GM12878 (cell line): ENCODE measurements around the gene KCNJ10. TPM values are rescaled to one million over a fixed set of nuclear protein-coding genes. Genes with fewer than 3 reads are reported as not detected.
"Not testable (repeated sequence)": the region's sequence is repeated elsewhere in the genome, so short reads cannot be mapped to it uniquely, and the experiment has no call there.

Experiments
- ATAC-seq: fragments of 200-7000 bp; cut with Tn5 transposase; 3 replicates; pipeline ENCODE4 v1.9.1; 2020; ENCODE audit warnings: mild to moderate bottlenecking, moderate library complexity
- BruUV-seq: library from RNA; stranded (reverse); fragments of 400-500 nt; replicated peaks from 2 replicates; lab custom pipeline; 2021; lab: Mats Ljungman, UMichigan
- CTCF ChIA-PET: fragments of 300-600 bp; sonication (Branson Sonifier 250); formaldehyde crosslinking; extraction: SDS; loops from one replicate; lab custom pipeline; 2021; ENCODE audit warnings: inconsistent platforms; lab: Yijun Ruan, JAX
- POLR2A ChIA-PET: fragments of 350-600 bp; formaldehyde crosslinking; extraction: SDS; loops from one replicate; lab custom pipeline; 2021; ENCODE audit warnings: inconsistent platforms; lab: Charles Lee
- RAD21 ChIA-PET: fragments of 300-600 bp; sonication (Branson Sonifier 250); formaldehyde crosslinking; loops from one replicate; lab custom pipeline; 2023; ENCODE audit warnings: antibody characterized with exemption; ENCODE audit not compliant: unreplicated experiment; lab: Charles Lee
- SMC1A ChIA-PET: fragments of 300-600 bp; sonication (Branson Sonifier 250); formaldehyde crosslinking; loops from one replicate; lab custom pipeline; 2023; ENCODE audit not compliant: unreplicated experiment, uncharacterized antibody; lab: Charles Lee
- DNase-seq: peaks from one replicate; pipeline ENCODE4 v3.0.0-alpha.2; 2011; ENCODE audit warnings: low read depth, low spot score
- FAIRE-seq: peaks from 3 replicates; lab custom pipeline; 2011; peaks lifted over from hg19 to GRCh38; lab: Jason Lieb, UNC
- H2AFZ ChIP-seq: 2 replicates; pipeline ENCODE4 v1.6.0; 2011; ENCODE audit warnings: low read depth, low read length, control low read depth; ENCODE audit not compliant: control insufficient read depth
- H3K27ac ChIP-seq: 2 replicates; pipeline ENCODE4 v1.5.1; 2011; ENCODE audit warnings: control low read depth; ENCODE audit not compliant: control insufficient read depth, insufficient read depth
- H3K27me3 ChIP-seq, 2 experiments: replicated peaks in 1 of 2; 2 replicates each; pipeline versions ENCODE4 v1.6.0 to v1.6.1; 2011; ENCODE audit warnings: low read length in 1 of 2; ENCODE audit not compliant: control insufficient read depth in 2 of 2, insufficient read depth in 2 of 2
- H3K36me3 ChIP-seq, 2 experiments: 2 replicates each; pipeline ENCODE4 v1.5.1; 2011; ENCODE audit warnings: low read length in 1 of 2; ENCODE audit not compliant: control insufficient read depth in 2 of 2, insufficient read depth in 2 of 2
- H3K4me1 ChIP-seq: 2 replicates; pipeline ENCODE4 v1.6.1; 2011; ENCODE audit warnings: mild to moderate bottlenecking, low read length, moderate library complexity, mixed read lengths; ENCODE audit not compliant: control insufficient read depth, insufficient read depth
- H3K4me2 ChIP-seq: 2 replicates; pipeline ENCODE4 v1.6.0; 2011; ENCODE audit warnings: control low read depth; ENCODE audit not compliant: control insufficient read depth, insufficient read depth
- H3K4me3 ChIP-seq: fragments of 200-600 bp; sonication (generic); 2 replicates; pipeline ENCODE4 v1.5.1; 2016
- H3K79me2 ChIP-seq: 2 replicates; pipeline ENCODE4 v1.6.0; 2011; ENCODE audit warnings: low read length; ENCODE audit not compliant: control insufficient read depth, insufficient read depth
- H3K9ac ChIP-seq: 2 replicates; pipeline ENCODE4 v1.8.0; 2011; ENCODE audit warnings: low read length, control low read depth, mixed read lengths; ENCODE audit not compliant: control insufficient read depth, insufficient read depth
- H3K9me3 ChIP-seq: replicated peaks from 3 replicates; pipeline ENCODE4 v1.5.1; 2011; ENCODE audit warnings: mild to moderate bottlenecking, low read length; ENCODE audit not compliant: control insufficient read depth, insufficient read depth
- H4K20me1 ChIP-seq: 2 replicates; pipeline ENCODE4 v1.6.0; 2011; ENCODE audit not compliant: control insufficient read depth, insufficient read depth
- ATF7 ChIP-seq: fragments of 450-650 bp; IDR thresholded peaks from 2 replicates; pipeline ENCODE4 v1.6.1; 2016; ENCODE audit warnings: low read depth, mild to moderate bottlenecking
- CUX1 ChIP-seq: IDR thresholded peaks from 2 replicates; pipeline ENCODE4 v1.6.1; 2012; ENCODE audit warnings: improper control_type of control experiment, low read depth, low read length; ENCODE audit not compliant: insufficient replicate concordance
- MTA3 ChIP-seq: IDR thresholded peaks from 2 replicates; pipeline ENCODE4 v1.6.1; 2012; ENCODE audit warnings: low read length, inconsistent platforms, borderline replicate concordance
- SIN3A ChIP-seq: IDR thresholded peaks from 2 replicates; pipeline ENCODE4 v1.6.1; 2012; ENCODE audit warnings: low read depth, low read length, improper control_type of control experiment
- SREBF2 ChIP-seq: IDR thresholded peaks from 2 replicates; pipeline ENCODE4 v1.6.1; 2012; ENCODE audit warnings: mild to moderate bottlenecking, low read length
- WGBS: methylation state at CpG from one replicate; pipeline ENCODE4 v1.1.6; 2016; ENCODE audit warnings: low lambda C conversion rate; ENCODE audit not compliant: insufficient replicate concordance, insufficient coverage; ENCODE audit errors: missing lambda C conversion rate; 5-methylcytosine and 5-hydroxymethylcytosine counted together
- in situ Hi-C: fragments of 300-500 bp; cut with MboI; formaldehyde crosslinking; loops from 9 replicates; pipeline ENCODE4 v1.14.3; 2018; ENCODE audit warnings: mixed read lengths
- intact Hi-C: fragments of 100-400 bp; cut with micrococcal nuclease; formaldehyde crosslinking; loops from one replicate; pipeline ENCODE4 v1.14.2; 2022; ENCODE audit not compliant: unreplicated experiment
- polyA plus RNA-seq, 11 experiments: library from polyadenylated mRNA; depleted of rRNA in 4 of 11; unstranded in 6 of 11; stranded (reverse) in 5 of 11; fragments of >200 nt; fragmentation: Nextera tagmentation in 4 of 11; fragmentation: Illumina TruSeq in 1 of 11; extraction: Ambion mirVana in 4 of 11; extraction: Trizol in 1 of 11; gene quantifications; 1 replicate in 1 of 11; 2 replicates in 10 of 11; pipeline versions ENCODE4 v1.2.1 to v1.2.3, GENCODE V29; 2011 to 2016; ENCODE audit warnings: inconsistent platforms in 2 of 11, missing spikeins in 2 of 11, low read depth in 1 of 11
- total RNA-seq, 4 experiments: library from RNA; depleted of rRNA in 3 of 4; stranded (reverse); fragments of >200 nt in 3 of 4; fragmentation: Illumina TruSeq in 1 of 4; extraction: Trizol in 1 of 4; gene quantifications; 2 replicates each; pipeline versions ENCODE4 v1.2.1 to v1.2.3, GENCODE V29; 2013 to 2021

The KCNJ10 gene
- total and polyA plus RNA-seq, 10 of the 15 experiments (the other 5 are each of a cell fraction or from before 2014, with no cell fraction given): 0.01 to 0.29 (median 0.09) TPM; not detected in 2

- no peak for DNase-seq
- CTCF ChIA-PET: no interaction called here
- no peaks in the 10 kb centered on the region for H3K36me3 ChIP-seq
- H3K4me3 ChIP-seq: no peak overlapping the region
- no peak for FAIRE-seq
- TF ChIP-seq ATF7 (no peak), MTA3 (no peak), SIN3A (no peak), SREBF2 (no peak), CUX1 (no peak)
- TF ChIP-seq, all 136 proteins: peak for 0
- Histone ChIP-seq H2AFZ (no peak overlapping the region), H3K27ac (no peak overlapping the region), H3K4me1 (no peaks in the 10 kb centered on the region), H3K9me3 (no peaks in the 10 kb centered on the region), H3K79me2 (no peaks in the 10 kb centered on the region), H3K4me2 (no peak overlapping the region), H4K20me1 (0 out of 2 replicates have a peak, but pooled peaks cover 3% of the 10 kb centered on the region), H3K27me3 (peaks cover 0 to 2% of the 10 kb centered on the region in 2 experiments; a peak in 2 of 4 replicates), H3K9ac (no peak overlapping the region)
- BruUV-seq: no TSS peak
- WGBS: 54% methylated on average over 12 of the region's 12 CpGs
- RAD21 ChIA-PET: no interaction called here
- in situ Hi-C loops: no loop called here
- POLR2A ChIA-PET: no interaction called here
- ATAC-seq: no peak
- SMC1A ChIA-PET: interaction anchor here (0.6 kb wide), 1 partner anchor 140 kb away, joined by 3 read pairs; no protein-coding TSS in a partner anchor
- intact Hi-C loops: no loop called here
Measured at GRCh38 chr1:160112357-160112756, 42.4 kb upstream of the KCNJ10 start.

- H2AFZ ChIP-seq, H4K20me1 ChIP-seq, DNase-seq, H3K9me3 ChIP-seq, FAIRE-seq, H3K36me3 ChIP-seq, in situ Hi-C loops, H3K79me2 ChIP-seq, BruUV-seq, POLR2A ChIA-PET, ATAC-seq, H3K9ac ChIP-seq, H3K27ac ChIP-seq, intact Hi-C loops, H3K4me1 ChIP-seq, H3K4me2 ChIP-seq, H3K4me3 ChIP-seq, H3K27me3 ChIP-seq: not testable (repeated sequence)
- ChIA-PET CTCF (interaction anchor here (0.6 to 11.6 kb wide), 5 partner anchors 56 to 265 kb away, joined by 3 to 189 read pairs (median 3); no protein-coding TSS in a partner anchor), RAD21 (interaction anchor here (1.4 kb wide), 1 partner anchor 24 kb away, joined by 3 read pairs; no protein-coding TSS in a partner anchor), SMC1A (interaction anchor here (1.5 kb wide), 1 partner anchor 10 kb away, joined by 4 read pairs; no protein-coding TSS in a partner anchor)
- 65% methylated on average over 10 of the region's 10 CpGs for WGBS
Measured at GRCh38 chr1:160111462-160111861, 41.5 kb upstream of the KCNJ10 start.
